Chondrocyte (in vitro differentiated cells): ENCODE results near the gene UBXN6. TPM values are rescaled to one million over a fixed set of nuclear protein-coding genes. Genes with fewer than 3 reads are reported as not detected.
A peak's percentile ranks its signal among the peaks of the same experiment; 100 is the strongest.

Experiments used
- DNase-seq: peaks from one replicate; pipeline ENCODE4 v3.0.0; 2021; ENCODE audit warnings: mixed read lengths, low spot score
- H3K27ac Mint-ChIP-seq: one replicate; pipeline ENCODE4 v1.8.0; 2021; ENCODE audit warnings: mild to moderate bottlenecking, moderate library complexity, mixed read lengths; ENCODE audit not compliant: unreplicated experiment
- H3K27me3 Mint-ChIP-seq: 2 replicates; pipeline ENCODE4 v1.8.0; 2021; ENCODE audit warnings: low read depth, mixed read lengths
- H3K36me3 Mint-ChIP-seq: 2 replicates; pipeline ENCODE4 v1.8.0; 2021; ENCODE audit warnings: low read depth, mixed read lengths
- H3K4me1 Mint-ChIP-seq: 2 replicates; pipeline ENCODE4 v1.8.0; 2021; ENCODE audit warnings: low read depth, mild to moderate bottlenecking, mixed read lengths
- H3K4me3 Mint-ChIP-seq: one replicate; pipeline ENCODE4 v1.8.0; 2021; ENCODE audit warnings: mild to moderate bottlenecking, moderate library complexity, mixed read lengths; ENCODE audit not compliant: unreplicated experiment
- H3K9me3 Mint-ChIP-seq: 2 replicates; pipeline ENCODE4 v1.8.0; 2021; ENCODE audit warnings: low read depth, mixed read lengths
- CTCF ChIP-seq: fragments of 200-600 bp; sonication (generic); IDR thresholded peaks from 2 replicates; pipeline ENCODE4 v1.5.0; 2021; ENCODE audit warnings: antibody characterized with exemption, mild to moderate bottlenecking, moderate library complexity
- total RNA-seq: library from RNA; stranded (reverse); gene quantifications from 3 replicates; pipeline ENCODE4 v1.2.1, GENCODE V29; 2021

UBXN6 gene
- total RNA-seq, 1 donor from 2014 or later = 86.9 TPM

- H3K4me1 Mint-ChIP-seq = peaks cover 7% of the 10 kb centered on the region
- H3K4me3 Mint-ChIP-seq = no peak overlapping the region
- no peaks in the 10 kb centered on the region for H3K27me3 Mint-ChIP-seq
- no peak overlapping the region for H3K27ac Mint-ChIP-seq
- no peak for TF ChIP-seq CTCF
- no peak for DNase-seq
- peaks cover 8% of the 10 kb centered on the region for H3K36me3 Mint-ChIP-seq
- H3K9me3 Mint-ChIP-seq = no peaks in the 10 kb centered on the region
These were observed 47.4 kb upstream of the UBXN6 start for GRCh38 chr19:4504891-4505569.

GRCh38 chr19:4504297-4504701, 46.7 kb upstream of the UBXN6 start:
- Mint-ChIP-seq H3K36me3 (peaks cover 11% of the 10 kb centered on the region), H3K9me3 (no peaks in the 10 kb centered on the region), H3K4me1 (peaks cover 7% of the 10 kb centered on the region), H3K27ac (no peak overlapping the region), H3K4me3 (no peak overlapping the region), H3K27me3 (no peaks in the 10 kb centered on the region)
- no peak for TF ChIP-seq CTCF
- peak; percentile 91 for DNase-seq

- Mint-ChIP-seq H3K27ac (no peak overlapping the region), H3K4me3 (no peak overlapping the region), H3K4me1 (peaks cover 7% of the 10 kb centered on the region), H3K9me3 (no peaks in the 10 kb centered on the region), H3K36me3 (peaks cover 11% of the 10 kb centered on the region), H3K27me3 (no peaks in the 10 kb centered on the region)
- DNase-seq = no peak
- TF ChIP-seq CTCF = no peak
These were observed 46.2 kb upstream of the UBXN6 start for GRCh38 chr19:4503825-4504170.

GRCh38 chr19:4503132-4503824, 45.7 kb upstream of the UBXN6 start:
- no peak for TF ChIP-seq CTCF
- H3K4me3 Mint-ChIP-seq = no peak overlapping the region
- H3K27me3 Mint-ChIP-seq = no peaks in the 10 kb centered on the region
- H3K36me3 Mint-ChIP-seq = peaks cover 11% of the 10 kb centered on the region
- H3K27ac Mint-ChIP-seq = no peak overlapping the region
- DNase-seq = no peak
- peaks cover 7% of the 10 kb centered on the region for H3K4me1 Mint-ChIP-seq
- H3K9me3 Mint-ChIP-seq = no peaks in the 10 kb centered on the region

- peaks cover 11% of the 10 kb centered on the region for H3K36me3 Mint-ChIP-seq
- no peak for DNase-seq
These were observed 44.9 kb upstream of the UBXN6 start for GRCh38 chr19:4502282-4503131.

More at GRCh38 chr19:4502282-4503131, 44.9 kb upstream of the UBXN6 start:
- no peak for TF ChIP-seq CTCF
- peaks cover 7% of the 10 kb centered on the region for H3K4me1 Mint-ChIP-seq
- no peaks in the 10 kb centered on the region for H3K9me3 Mint-ChIP-seq
- no peak overlapping the region for H3K4me3 Mint-ChIP-seq
- no peak overlapping the region for H3K27ac Mint-ChIP-seq
- no peaks in the 10 kb centered on the region for H3K27me3 Mint-ChIP-seq
